HepG2 (cell line): ENCODE data around the gene PIGC.

Experiments
- CTCF ChIP-seq: sonication (generic); formaldehyde crosslinking; IDR thresholded peaks from 2 replicates; pipeline ENCODE4 v1.5.0; 2020; ENCODE audit warnings: mild to moderate bottlenecking, missing genetic modification reagents, moderate library complexity
- ELF1 ChIP-seq: sonication (generic); formaldehyde crosslinking; IDR thresholded peaks from 2 replicates; pipeline ENCODE4 v1.4.0; 2020; ENCODE audit warnings: missing genetic modification reagents
- HNRNPUL1 ChIP-seq: fragments of 200-400 bp; formaldehyde crosslinking; IDR thresholded peaks from 2 replicates; pipeline ENCODE4 v1.6.1; 2017; ENCODE audit warnings: low read depth, mild to moderate bottlenecking, low read length, moderate library complexity
- HOXA9 ChIP-seq: sonication (generic); formaldehyde crosslinking; IDR thresholded peaks from 2 replicates; pipeline ENCODE4 v1.8.1; 2022; ENCODE audit warnings: missing genetic modification reagents, mild to moderate bottlenecking, moderate library complexity, borderline replicate concordance
- JARID2 ChIP-seq: sonication (generic); formaldehyde crosslinking; IDR thresholded peaks from 2 replicates; pipeline ENCODE4 v1.8.1; 2023; ENCODE audit warnings: missing genetic modification reagents, inconsistent platforms; ENCODE audit not compliant: insufficient replicate concordance
- POLR2A ChIP-seq, 2 experiments: IDR thresholded peaks; 2 replicates each; pipeline ENCODE4 v1.6.1; 2011; ENCODE audit warnings: low read depth in 2 of 2, low read length in 2 of 2, mild to moderate bottlenecking in 1 of 2, moderate library complexity in 1 of 2; ENCODE audit not compliant: insufficient read depth in 1 of 2
- POLR2AphosphoS5 ChIP-seq: IDR thresholded peaks from 2 replicates; pipeline ENCODE4 v1.6.1; 2012; ENCODE audit warnings: low read depth, low read length
- RAD21 ChIP-seq: fragments of 450-650 bp; formaldehyde crosslinking; IDR thresholded peaks from 2 replicates; pipeline ENCODE4 v1.5.0; 2020; ENCODE audit warnings: mild to moderate bottlenecking
- SUZ12 ChIP-seq: fragments of 150-350 bp; IDR thresholded peaks from 2 replicates; pipeline ENCODE4 v1.6.1; 2014; ENCODE audit warnings: low read depth, low read length
- UBTF ChIP-seq: sonication (generic); formaldehyde crosslinking; IDR thresholded peaks from 2 replicates; pipeline ENCODE4 v1.4.0; 2020; ENCODE audit warnings: mild to moderate bottlenecking, missing genetic modification reagents
- ZBTB46 ChIP-seq: sonication (generic); formaldehyde crosslinking; IDR thresholded peaks from 2 replicates; pipeline ENCODE4 v1.4.0; 2020; ENCODE audit warnings: mild to moderate bottlenecking, missing genetic modification reagents, borderline replicate concordance
- ZNF317 ChIP-seq: sonication (generic); formaldehyde crosslinking; IDR thresholded peaks from 2 replicates; pipeline ENCODE4 v1.5.0; 2020; ENCODE audit warnings: mild to moderate bottlenecking, missing genetic modification reagents
- ZNF616 ChIP-seq: sonication (generic); formaldehyde crosslinking; IDR thresholded peaks from 2 replicates; pipeline ENCODE4 v1.5.0; 2020; ENCODE audit warnings: low read depth, mild to moderate bottlenecking, missing genetic modification reagents
- ZNF644 ChIP-seq: IDR thresholded peaks from 2 replicates; pipeline ENCODE4 v1.6.1; 2016; ENCODE audit warnings: low read depth

- no peak for TF ChIP-seq POLR2AphosphoS5
- TF ChIP-seq ZBTB46, result no peak
- TF ChIP-seq CTCF, result no peak
- no peak for TF ChIP-seq ZNF644 (CRISPR knock-in tag)
- TF ChIP-seq POLR2A (IDR thresholded peaks at IDR 0.05; ENCODE audit: insufficient read depth in 1 of 2, low read depth in 2 of 2, low read length in 2 of 2), result no peak
- TF ChIP-seq ZNF616 (CRISPR knock-in tag), result no peak
- TF ChIP-seq SUZ12, result no peak
- TF ChIP-seq HNRNPUL1, result no peak
- TF ChIP-seq UBTF, result no peak
- no peak for TF ChIP-seq JARID2 (CRISPR knock-in tag)
- no peak for TF ChIP-seq ELF1 (CRISPR knock-in tag)
- no peak for TF ChIP-seq RAD21 (CRISPR knock-in tag)
- no peak for TF ChIP-seq HOXA9
- TF ChIP-seq ZNF317, result no peak
These were observed 34.9 kb downstream of the PIGC start for GRCh38 chr1:172408958-172409357.
